GM12878 (cell line): ENCODE data around the gene KIAA2012. TPM values are rescaled to one million over a fixed set of nuclear protein-coding genes. Genes with fewer than 3 reads are reported as not detected.

Experiments used
- ATAC-seq: fragments of 200-7000 bp; cut with Tn5 transposase; 3 replicates; pipeline ENCODE4 v1.9.1; 2020; ENCODE audit warnings: mild to moderate bottlenecking, moderate library complexity
- BruUV-seq: library from RNA; stranded (reverse); fragments of 400-500 nt; replicated peaks from 2 replicates; lab custom pipeline; 2021; lab: Mats Ljungman, UMichigan
- CTCF ChIA-PET: fragments of 300-600 bp; sonication (Branson Sonifier 250); formaldehyde crosslinking; extraction: SDS; loops from one replicate; lab custom pipeline; 2021; ENCODE audit warnings: inconsistent platforms; lab: Yijun Ruan, JAX
- POLR2A ChIA-PET: fragments of 350-600 bp; formaldehyde crosslinking; extraction: SDS; loops from one replicate; lab custom pipeline; 2021; ENCODE audit warnings: inconsistent platforms; lab: Charles Lee
- RAD21 ChIA-PET: fragments of 300-600 bp; sonication (Branson Sonifier 250); formaldehyde crosslinking; loops from one replicate; lab custom pipeline; 2023; ENCODE audit warnings: antibody characterized with exemption; ENCODE audit not compliant: unreplicated experiment; lab: Charles Lee
- SMC1A ChIA-PET: fragments of 300-600 bp; sonication (Branson Sonifier 250); formaldehyde crosslinking; loops from one replicate; lab custom pipeline; 2023; ENCODE audit not compliant: unreplicated experiment, uncharacterized antibody; lab: Charles Lee
- DNase-seq: peaks from one replicate; pipeline ENCODE4 v3.0.0-alpha.2; 2011; ENCODE audit warnings: low read depth, low spot score
- FAIRE-seq: peaks from 3 replicates; lab custom pipeline; 2011; peaks lifted over from hg19 to GRCh38; lab: Jason Lieb, UNC
- H2AFZ ChIP-seq: 2 replicates; pipeline ENCODE4 v1.6.0; 2011; ENCODE audit warnings: low read depth, low read length, control low read depth; ENCODE audit not compliant: control insufficient read depth
- H3K27ac ChIP-seq: 2 replicates; pipeline ENCODE4 v1.5.1; 2011; ENCODE audit warnings: control low read depth; ENCODE audit not compliant: control insufficient read depth, insufficient read depth
- H3K27me3 ChIP-seq, 2 experiments: replicated peaks in 1 of 2; 2 replicates each; pipeline versions ENCODE4 v1.6.0 to v1.6.1; 2011; ENCODE audit warnings: low read length in 1 of 2; ENCODE audit not compliant: control insufficient read depth in 2 of 2, insufficient read depth in 2 of 2
- H3K36me3 ChIP-seq, 2 experiments: 2 replicates each; pipeline ENCODE4 v1.5.1; 2011; ENCODE audit warnings: low read length in 1 of 2; ENCODE audit not compliant: control insufficient read depth in 2 of 2, insufficient read depth in 2 of 2
- H3K4me1 ChIP-seq: 2 replicates; pipeline ENCODE4 v1.6.1; 2011; ENCODE audit warnings: mild to moderate bottlenecking, low read length, moderate library complexity, mixed read lengths; ENCODE audit not compliant: control insufficient read depth, insufficient read depth
- H3K4me2 ChIP-seq: 2 replicates; pipeline ENCODE4 v1.6.0; 2011; ENCODE audit warnings: control low read depth; ENCODE audit not compliant: control insufficient read depth, insufficient read depth
- H3K4me3 ChIP-seq: fragments of 200-600 bp; sonication (generic); 2 replicates; pipeline ENCODE4 v1.5.1; 2016
- H3K79me2 ChIP-seq: 2 replicates; pipeline ENCODE4 v1.6.0; 2011; ENCODE audit warnings: low read length; ENCODE audit not compliant: control insufficient read depth, insufficient read depth
- H3K9ac ChIP-seq: 2 replicates; pipeline ENCODE4 v1.8.0; 2011; ENCODE audit warnings: low read length, control low read depth, mixed read lengths; ENCODE audit not compliant: control insufficient read depth, insufficient read depth
- H3K9me3 ChIP-seq: replicated peaks from 3 replicates; pipeline ENCODE4 v1.5.1; 2011; ENCODE audit warnings: mild to moderate bottlenecking, low read length; ENCODE audit not compliant: control insufficient read depth, insufficient read depth
- H4K20me1 ChIP-seq: 2 replicates; pipeline ENCODE4 v1.6.0; 2011; ENCODE audit not compliant: control insufficient read depth, insufficient read depth
- BCL11A ChIP-seq: IDR thresholded peaks from 2 replicates; pipeline ENCODE4 v1.6.1; 2011; ENCODE audit warnings: low read depth, low read length
- BMI1 ChIP-seq: fragments of 450-650 bp; IDR thresholded peaks from 2 replicates; pipeline ENCODE4 v1.6.1; 2016; ENCODE audit warnings: mild to moderate bottlenecking, moderate library complexity, borderline replicate concordance
- FOS ChIP-seq: IDR thresholded peaks from 3 replicates; pipeline ENCODE4 v1.6.1; 2011; ENCODE audit warnings: borderline replicate concordance; ENCODE audit not compliant: insufficient read length; ENCODE audit errors: extremely low read depth
- HDGF ChIP-seq: fragments of 450-650 bp; IDR thresholded peaks from 2 replicates; pipeline ENCODE4 v1.6.1; 2016; ENCODE audit warnings: antibody characterized with exemption
- IRF3 ChIP-seq: fragments of 450-650 bp; IDR thresholded peaks from 2 replicates; pipeline ENCODE4 v1.6.1; 2014; ENCODE audit warnings: mild to moderate bottlenecking
- SUPT20H ChIP-seq: IDR thresholded peaks from 2 replicates; pipeline ENCODE4 v1.6.1; 2011; ENCODE audit warnings: low read depth, mild to moderate bottlenecking, low read length, moderate library complexity, borderline replicate concordance; ENCODE audit not compliant: control insufficient read depth
- ZNF207 ChIP-seq: fragments of 450-650 bp; IDR thresholded peaks from 2 replicates; pipeline ENCODE4 v1.6.1; 2014; ENCODE audit warnings: antibody characterized with exemption, mild to moderate bottlenecking, borderline replicate concordance
- ZNF384 ChIP-seq: IDR thresholded peaks from 2 replicates; pipeline ENCODE4 v1.6.1; 2012; ENCODE audit warnings: low read depth, mild to moderate bottlenecking, low read length, improper control_type of control experiment, borderline replicate concordance
- ZNF687 ChIP-seq: fragments of 450-650 bp; IDR thresholded peaks from 2 replicates; pipeline ENCODE4 v1.6.1; 2017; ENCODE audit warnings: mild to moderate bottlenecking, moderate library complexity
- ZSCAN29 ChIP-seq: fragments of 450-650 bp; IDR thresholded peaks from 2 replicates; pipeline ENCODE4 v1.6.1; 2017; ENCODE audit warnings: mild to moderate bottlenecking, moderate library complexity
- WGBS: methylation state at CpG from one replicate; pipeline ENCODE4 v1.1.6; 2016; ENCODE audit warnings: low lambda C conversion rate; ENCODE audit not compliant: insufficient replicate concordance, insufficient coverage; ENCODE audit errors: missing lambda C conversion rate; 5-methylcytosine and 5-hydroxymethylcytosine counted together
- in situ Hi-C: fragments of 300-500 bp; cut with MboI; formaldehyde crosslinking; loops from 9 replicates; pipeline ENCODE4 v1.14.3; 2018; ENCODE audit warnings: mixed read lengths
- intact Hi-C: fragments of 100-400 bp; cut with micrococcal nuclease; formaldehyde crosslinking; loops from one replicate; pipeline ENCODE4 v1.14.2; 2022; ENCODE audit not compliant: unreplicated experiment
- polyA plus RNA-seq, 11 experiments: library from polyadenylated mRNA; depleted of rRNA in 4 of 11; unstranded in 6 of 11; stranded (reverse) in 5 of 11; fragments of >200 nt; fragmentation: Nextera tagmentation in 4 of 11; fragmentation: Illumina TruSeq in 1 of 11; extraction: Ambion mirVana in 4 of 11; extraction: Trizol in 1 of 11; gene quantifications; 1 replicate in 1 of 11; 2 replicates in 10 of 11; pipeline versions ENCODE4 v1.2.1 to v1.2.3, GENCODE V29; 2011 to 2016; ENCODE audit warnings: inconsistent platforms in 2 of 11, missing spikeins in 2 of 11, low read depth in 1 of 11
- total RNA-seq, 4 experiments: library from RNA; depleted of rRNA in 3 of 4; stranded (reverse); fragments of >200 nt in 3 of 4; fragmentation: Illumina TruSeq in 1 of 4; extraction: Trizol in 1 of 4; gene quantifications; 2 replicates each; pipeline versions ENCODE4 v1.2.1 to v1.2.3, GENCODE V29; 2013 to 2021

KIAA2012 gene
- total and polyA plus RNA-seq, 10 of the 15 experiments (the other 5 are each of a cell fraction or from before 2014, with no cell fraction given) = 0.03 TPM; not detected in 9

GRCh38 chr2:202215179-202215578 is 142.1 kb downstream of the KIAA2012 start:
- ChIA-PET CTCF (no interaction called here), POLR2A (interaction anchor here (0.6 kb wide), 1 partner anchor 119 kb away, joined by 4 read pairs; no protein-coding TSS in a partner anchor), RAD21 (interaction anchor here (0.8 kb wide), 1 partner anchor 70 kb away, joined by 3 read pairs; no protein-coding TSS in a partner anchor), SMC1A (no interaction called here)
- in situ Hi-C loops (no loop called here), intact Hi-C loops (no loop called here)
- no peaks in the 10 kb centered on the region; a peak in 2 of 4 replicates for H3K36me3 ChIP-seq
- H3K4me1 ChIP-seq = no peaks in the 10 kb centered on the region
- H2AFZ ChIP-seq = no peak overlapping the region
- H3K79me2 ChIP-seq = no peaks in the 10 kb centered on the region; the same call in none of the 2 replicates
- no peaks in the 10 kb centered on the region for H4K20me1 ChIP-seq
- no peaks in the 10 kb centered on the region for H3K27me3 ChIP-seq
- ATAC-seq (no peak), DNase-seq (no peak), FAIRE-seq (no peak)
- H3K4me3 ChIP-seq = no peak overlapping the region
- H3K9me3 ChIP-seq = no peaks in the 10 kb centered on the region
- no peak overlapping the region for H3K4me2 ChIP-seq
- no TSS peak for BruUV-seq
- 78% methylated on average over 1 of the region's 1 CpG for WGBS
- TF ChIP-seq ZNF207 (no peak), SUPT20H (no peak), HDGF (no peak), IRF3 (no peak), BCL11A (no peak), ZNF687 (no peak), BMI1 (no peak), ZNF384 (no peak), ZSCAN29 (no peak), FOS (no peak)
- no peak overlapping the region for H3K27ac ChIP-seq
- no peak overlapping the region for H3K9ac ChIP-seq
